SK-N-DZ (cell line): Measurements from ENCODE around the gene HMG20B.

ENCODE experiments used
- DNase-seq: peaks from one replicate; pipeline ENCODE4 v3.0.0-alpha.2; 2015; ENCODE audit warnings: low spot score

Gene HMG20B

DNA sequence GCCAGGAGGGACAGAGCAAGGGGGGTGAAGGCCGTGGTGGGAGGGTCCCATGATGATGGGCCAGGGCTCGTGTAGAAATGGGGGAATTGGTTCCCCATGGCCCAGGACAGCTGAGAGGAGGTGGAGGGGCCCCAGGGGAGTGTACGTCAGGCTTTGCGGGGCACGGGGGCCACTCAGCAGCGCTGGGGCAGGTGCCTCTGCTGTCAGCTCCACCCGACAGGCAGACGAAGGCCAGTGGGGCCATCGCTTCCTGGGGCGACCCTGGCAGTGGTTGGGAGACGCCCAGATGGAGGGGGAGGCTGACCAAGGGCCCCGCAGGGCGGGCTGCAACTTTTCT, 35.7 kb upstream of the HMG20B start:
- no peak for DNase-seq

GRCh38 chr19:3537438-3538240, 35.1 kb upstream of the HMG20B start:
- no peak for DNase-seq

GRCh38 chr19:3538258-3538929, 34.4 kb upstream of the HMG20B start:
- no peak for DNase-seq

DNA sequence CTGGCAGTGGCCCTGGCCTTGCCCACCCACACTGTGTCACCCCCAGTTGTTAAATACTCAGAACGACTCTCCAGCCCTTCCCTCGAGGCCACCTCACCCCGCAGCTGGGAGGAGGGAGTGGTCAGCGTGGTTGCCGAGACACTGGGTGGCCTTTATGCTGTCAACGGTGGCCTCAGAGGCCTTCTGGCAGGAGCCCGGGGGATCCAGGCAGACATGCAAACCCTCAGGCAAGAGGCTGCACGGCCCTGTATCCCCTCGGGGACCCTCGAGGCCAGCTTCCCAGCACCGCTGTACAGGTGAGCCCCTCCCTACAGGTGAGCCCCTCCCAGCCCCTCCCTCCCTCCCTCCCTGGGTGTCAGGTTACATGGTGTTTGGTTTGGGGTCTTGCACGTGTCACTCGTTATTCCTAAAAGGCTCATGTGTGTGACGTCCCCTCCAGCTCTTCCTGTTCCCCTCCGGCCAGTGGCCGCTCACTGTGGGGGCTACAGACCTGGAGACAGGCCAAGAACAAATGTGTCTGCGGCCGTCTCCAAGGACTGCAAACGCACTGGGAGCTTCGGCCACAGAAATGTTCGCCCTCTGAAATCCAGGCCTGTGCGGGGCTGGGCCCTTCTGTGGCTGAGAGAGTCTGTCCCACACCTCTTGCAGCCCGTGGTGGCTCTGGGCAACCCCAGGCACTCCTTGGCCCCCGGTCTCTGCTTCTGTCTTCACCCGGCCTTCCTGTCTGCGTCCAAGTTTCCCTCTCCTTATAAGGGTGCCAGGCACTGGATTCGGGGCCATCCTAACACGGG, 33.6 kb upstream of the HMG20B start, which contains the start of gene TEKTIP1:
Gene TEKTIP1, plus strand, starts transcription at position 210 of the 791 bp plus-strand sequence. Its CDS starts 4 bp downstream, at position 214.
- no peak for DNase-seq

- DNase-seq, result no peak
Measured at GRCh38 chr19:3539756-3540118, 33.0 kb upstream of the HMG20B start.

DNA sequence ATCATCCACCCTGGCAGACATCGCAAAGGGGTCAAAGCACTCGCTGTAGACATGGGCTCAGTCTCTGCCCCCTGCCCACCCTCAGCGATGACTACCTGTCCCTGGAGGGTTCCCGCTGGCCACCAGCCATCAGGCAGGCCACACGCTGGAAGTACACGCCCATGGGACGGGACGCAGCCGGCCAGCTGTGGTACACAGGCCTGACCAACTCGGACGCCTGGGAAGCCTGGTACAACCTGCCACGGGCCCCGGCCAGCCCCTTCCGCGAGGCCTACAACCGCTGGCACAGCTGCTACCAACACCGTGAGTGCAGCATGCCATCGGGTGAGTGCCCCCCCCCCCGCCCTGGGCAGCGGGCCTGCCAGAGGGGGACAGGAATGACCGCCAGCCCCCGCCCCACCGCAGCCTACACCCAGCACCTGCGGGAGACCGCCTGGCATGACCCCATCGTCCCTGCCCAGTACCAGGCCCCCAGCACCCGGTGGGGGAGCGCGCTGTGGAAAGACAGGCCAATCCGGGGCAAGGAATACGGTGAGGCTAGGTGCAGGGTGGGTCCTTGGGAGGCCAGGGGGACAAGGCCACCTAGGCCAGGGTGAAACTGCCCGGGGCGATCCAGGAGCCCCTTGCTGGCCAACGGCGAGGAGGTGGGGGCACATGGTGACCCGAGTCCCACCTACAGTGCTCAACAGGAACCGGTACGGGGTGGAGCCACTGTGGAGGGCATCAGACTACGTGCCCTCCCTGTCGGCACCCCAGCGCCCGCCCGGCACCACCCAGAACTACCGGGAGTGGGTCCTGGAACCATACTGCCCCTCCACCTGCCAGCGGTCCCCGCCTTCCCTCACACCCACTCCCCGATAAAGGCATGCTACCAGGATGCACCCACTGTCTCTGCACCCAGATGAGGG, 29.3 kb upstream of the HMG20B start:
- no peak for DNase-seq

DNA sequence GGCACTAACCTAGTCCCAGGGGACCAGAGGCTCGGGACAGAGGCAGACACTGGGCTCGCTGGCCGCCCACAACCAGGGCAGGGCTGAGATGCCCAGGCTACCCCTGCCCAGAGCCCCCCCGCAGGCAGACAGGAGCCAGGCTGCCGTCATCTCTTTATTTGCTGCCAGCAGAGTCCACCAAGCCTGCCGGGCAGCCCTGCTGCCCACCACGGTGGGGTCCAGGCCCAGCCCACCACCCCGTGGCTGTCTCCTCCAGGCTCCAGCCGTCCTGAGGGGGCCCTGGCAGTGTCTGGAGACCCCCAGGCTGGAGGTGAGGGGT, 28.7 kb upstream of the HMG20B start:
- DNase-seq, result no peak

DNA sequence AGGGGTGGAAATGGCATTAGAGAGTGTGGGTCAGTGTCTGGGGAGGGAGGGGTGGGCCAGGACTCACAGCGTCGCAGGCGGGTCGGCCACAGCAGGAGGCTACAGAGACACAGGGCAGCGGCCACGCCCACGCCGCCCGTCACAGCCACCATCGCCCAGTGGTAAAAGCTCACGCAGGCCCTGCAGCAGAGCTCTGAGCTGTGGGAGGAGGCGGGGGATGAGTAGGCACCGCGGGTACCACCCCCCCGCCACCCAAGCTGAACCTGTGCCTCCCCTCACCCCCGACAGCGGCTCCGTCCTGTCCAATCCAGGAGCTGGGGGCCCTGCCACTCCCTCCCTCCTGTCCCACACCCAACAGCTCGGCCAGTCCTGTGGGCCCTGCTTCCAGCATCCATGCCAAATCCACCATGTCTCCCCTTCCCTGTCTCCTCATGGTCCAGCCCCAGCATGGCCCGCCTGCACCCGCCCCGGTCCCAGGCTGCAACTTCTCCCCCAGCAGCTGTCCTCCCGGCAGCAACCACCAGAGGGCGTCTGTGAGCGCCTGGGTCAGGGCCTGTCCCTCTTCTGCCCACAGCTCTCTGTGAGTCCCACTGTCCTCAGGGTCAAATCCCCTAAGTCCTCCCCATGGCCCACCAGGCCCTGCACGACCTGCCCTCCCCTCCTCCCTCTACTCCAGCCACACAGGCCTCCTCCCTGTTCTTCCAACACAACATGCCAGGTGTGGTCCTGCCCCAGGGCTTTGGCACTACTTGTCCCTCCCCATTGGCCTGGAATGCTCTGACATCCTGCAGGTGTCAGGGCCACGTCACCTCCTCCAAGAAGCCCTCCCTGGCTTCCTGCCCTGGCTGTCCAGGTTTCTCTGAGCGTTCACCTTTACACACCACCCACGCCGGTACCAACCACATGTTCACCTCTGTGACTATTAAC, 27.7 kb upstream of the HMG20B start:
- DNase-seq, result peak; percentile 48

DNA sequence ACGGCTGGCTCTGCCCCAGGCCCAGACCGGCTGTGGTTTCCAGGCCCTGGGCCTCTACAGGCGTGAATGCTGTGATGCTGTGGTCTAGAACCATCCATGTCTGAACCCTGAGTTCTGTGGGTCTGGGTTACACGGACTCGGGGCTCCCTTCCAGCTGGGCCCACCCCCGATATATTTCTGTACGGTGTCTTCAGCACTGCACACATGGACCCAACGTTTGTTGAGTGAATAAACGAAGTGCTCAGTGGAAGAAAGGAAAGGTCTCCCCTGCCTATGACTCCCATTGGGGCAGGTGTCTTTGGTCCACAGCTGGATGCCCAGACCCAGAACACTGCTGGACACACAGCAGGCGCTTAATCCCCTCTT, 27.1 kb upstream of the HMG20B start:
- DNase-seq, result no peak

DNA sequence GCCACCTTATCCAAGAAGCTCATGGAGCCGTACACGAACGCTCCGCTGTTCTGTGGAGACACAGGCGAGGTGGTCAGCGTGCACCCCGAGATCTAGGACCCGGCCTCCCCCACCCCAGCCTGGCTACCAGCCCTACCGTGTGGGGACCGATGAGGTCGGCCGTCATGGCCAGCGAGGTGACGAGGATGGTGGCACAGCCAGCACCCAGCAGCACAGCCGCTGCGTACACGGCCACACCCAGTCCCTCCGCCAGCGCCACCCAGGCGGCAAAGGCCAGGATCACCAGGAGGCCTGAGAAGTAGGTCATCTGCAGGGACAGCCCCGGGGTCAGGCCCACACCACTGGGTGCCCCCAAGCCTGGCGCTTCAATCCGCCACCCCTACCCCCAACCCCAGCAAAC, 26.6 kb upstream of the HMG20B start:
- no peak for DNase-seq

- DNase-seq, result no peak
Measured at GRCh38 chr19:3547301-3547731, 25.4 kb upstream of the HMG20B start.

- no peak for DNase-seq
Measured at GRCh38 chr19:3547767-3548282, 24.9 kb upstream of the HMG20B start.

DNA sequence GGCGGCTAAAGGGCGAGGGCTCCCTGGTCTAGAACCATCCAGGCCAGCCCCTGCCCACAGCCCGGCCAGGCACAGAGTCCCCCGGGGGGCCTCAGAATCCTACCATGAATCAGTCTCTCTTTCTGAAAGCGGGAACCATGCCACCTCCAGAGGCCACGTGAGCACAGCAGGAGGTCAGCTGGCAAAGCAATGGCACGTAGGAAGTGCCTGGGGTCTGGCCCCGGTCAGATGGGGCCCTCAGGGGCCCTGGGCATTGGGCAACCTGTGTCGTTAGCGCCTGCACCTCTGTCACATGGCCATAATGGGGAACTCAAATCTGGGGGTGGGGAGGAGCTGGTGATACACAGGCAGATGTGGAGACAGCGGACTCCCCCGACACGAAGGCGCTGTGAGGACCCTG, 24.1 kb upstream of the HMG20B start:
- DNase-seq, result no peak

GRCh38 chr19:3549816-3550215, 22.9 kb upstream of the HMG20B start:
- DNase-seq, result no peak

- DNase-seq, result no peak
Measured at GRCh38 chr19:3550947-3551791, 21.6 kb upstream of the HMG20B start.

DNA sequence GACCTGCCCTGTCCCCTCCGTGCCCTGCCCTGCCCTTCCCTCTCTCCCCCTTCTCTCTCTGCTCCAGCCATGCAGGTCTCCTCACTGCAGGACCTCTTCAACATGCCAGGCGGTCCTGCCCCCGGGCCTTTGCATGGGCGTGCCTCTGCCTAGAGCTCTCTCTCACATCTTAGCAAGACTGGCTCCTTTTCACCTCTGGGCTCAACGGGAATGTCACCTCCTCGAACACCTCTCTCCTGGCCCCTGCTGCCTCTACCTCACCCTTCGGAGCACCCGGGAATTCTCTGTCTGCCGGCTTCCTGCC, 21.0 kb upstream of the HMG20B start:
- no peak for DNase-seq

DNA sequence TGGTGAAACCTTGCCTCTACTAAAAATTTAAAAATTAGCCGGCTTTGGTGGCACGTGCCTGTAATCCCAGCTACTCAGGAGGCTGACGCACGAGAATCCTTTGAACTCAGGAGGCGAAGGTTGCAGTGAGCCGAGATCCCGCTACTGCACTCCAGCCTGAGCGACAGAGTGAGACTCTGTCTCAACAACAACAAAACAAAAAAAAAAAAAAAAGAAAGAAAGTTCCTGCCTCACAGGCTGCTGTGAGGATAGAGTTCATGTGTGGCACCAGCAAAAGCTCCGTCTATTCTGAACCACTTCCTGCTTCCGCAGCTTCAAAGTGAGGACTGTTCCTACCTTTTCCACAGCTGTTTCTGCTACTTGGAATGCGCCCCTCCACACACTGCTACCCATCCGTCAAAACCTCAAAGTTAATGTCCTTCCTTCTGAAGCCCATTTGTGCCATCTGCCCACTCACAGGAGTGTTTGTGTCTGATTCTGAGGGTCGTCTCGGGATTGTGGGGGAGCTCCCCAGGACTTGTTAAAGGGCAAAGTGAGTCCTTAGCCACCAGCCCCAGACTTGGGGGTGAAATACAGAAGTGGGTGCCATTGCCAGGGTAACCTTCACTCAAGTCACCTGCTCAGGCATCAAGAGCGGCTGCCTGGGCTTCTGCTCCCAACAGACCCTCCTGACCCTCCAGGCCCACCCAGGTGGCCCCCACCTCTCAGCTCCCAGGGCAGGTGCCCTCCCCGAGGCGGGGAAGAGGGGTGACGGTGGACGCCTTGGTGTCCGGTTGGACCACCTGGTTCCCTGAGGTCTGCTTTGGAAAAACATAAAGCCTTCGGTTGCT, 18.3 kb upstream of the HMG20B start:
- DNase-seq, result no peak

GRCh38 chr19:3555653-3556422, 16.9 kb upstream of the HMG20B start:
- DNase-seq, result no peak
